Measurements from ENCODE around the gene SNCB.

DNA sequence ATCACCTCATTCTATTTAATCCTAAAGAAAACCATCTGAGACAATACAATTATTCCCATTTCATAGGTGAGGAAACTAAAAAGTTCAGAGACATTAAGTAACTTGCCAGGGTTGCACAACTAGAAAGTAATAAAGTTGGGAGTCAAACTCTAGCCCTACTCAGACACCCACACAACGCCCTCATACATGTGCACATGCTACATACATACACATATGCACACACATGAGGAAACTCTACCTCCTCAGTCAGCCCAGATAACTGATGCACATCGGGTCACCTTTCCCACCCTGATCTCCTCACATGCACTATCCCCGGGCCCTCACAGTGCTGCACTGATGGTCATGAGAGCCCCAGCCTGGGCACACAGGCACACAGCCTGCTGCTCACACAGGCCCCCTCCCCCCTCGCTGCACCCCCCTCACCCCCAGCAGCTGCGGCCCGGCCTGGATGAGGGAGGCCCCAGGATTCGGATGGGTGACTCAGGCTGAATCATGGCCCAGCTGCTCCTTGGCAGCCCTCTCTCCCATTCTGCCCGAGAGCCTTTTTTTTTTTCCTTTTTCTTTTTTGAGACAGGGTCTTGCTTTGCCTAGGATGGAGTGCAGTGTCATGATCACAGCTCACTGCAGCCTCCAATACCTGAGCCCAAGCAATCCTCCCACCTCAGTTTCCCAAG is 15.4 kb downstream of the SNCB start:
- TF ChIP-seq, protein P1, sequence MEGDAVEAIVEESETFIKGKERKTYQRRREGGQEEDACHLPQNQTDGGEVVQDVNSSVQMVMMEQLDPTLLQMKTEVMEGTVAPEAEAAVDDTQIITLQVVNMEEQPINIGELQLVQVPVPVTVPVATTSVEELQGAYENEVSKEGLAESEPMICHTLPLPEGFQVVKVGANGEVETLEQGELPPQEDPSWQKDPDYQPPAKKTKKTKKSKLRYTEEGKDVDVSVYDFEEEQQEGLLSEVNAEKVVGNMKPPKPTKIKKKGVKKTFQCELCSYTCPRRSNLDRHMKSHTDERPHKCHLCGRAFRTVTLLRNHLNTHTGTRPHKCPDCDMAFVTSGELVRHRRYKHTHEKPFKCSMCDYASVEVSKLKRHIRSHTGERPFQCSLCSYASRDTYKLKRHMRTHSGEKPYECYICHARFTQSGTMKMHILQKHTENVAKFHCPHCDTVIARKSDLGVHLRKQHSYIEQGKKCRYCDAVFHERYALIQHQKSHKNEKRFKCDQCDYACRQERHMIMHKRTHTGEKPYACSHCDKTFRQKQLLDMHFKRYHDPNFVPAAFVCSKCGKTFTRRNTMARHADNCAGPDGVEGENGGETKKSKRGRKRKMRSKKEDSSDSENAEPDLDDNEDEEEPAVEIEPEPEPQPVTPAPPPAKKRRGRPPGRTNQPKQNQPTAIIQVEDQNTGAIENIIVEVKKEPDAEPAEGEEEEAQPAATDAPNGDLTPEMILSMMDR (IDR thresholded peaks at IDR 0.05; ENCODE audit: insufficient read depth, low read length), result no peak
- TF ChIP-seq GABPA (IDR thresholded peaks at IDR 0.05; ENCODE audit: low read depth), result no peak
- TF ChIP-seq, protein P2, sequence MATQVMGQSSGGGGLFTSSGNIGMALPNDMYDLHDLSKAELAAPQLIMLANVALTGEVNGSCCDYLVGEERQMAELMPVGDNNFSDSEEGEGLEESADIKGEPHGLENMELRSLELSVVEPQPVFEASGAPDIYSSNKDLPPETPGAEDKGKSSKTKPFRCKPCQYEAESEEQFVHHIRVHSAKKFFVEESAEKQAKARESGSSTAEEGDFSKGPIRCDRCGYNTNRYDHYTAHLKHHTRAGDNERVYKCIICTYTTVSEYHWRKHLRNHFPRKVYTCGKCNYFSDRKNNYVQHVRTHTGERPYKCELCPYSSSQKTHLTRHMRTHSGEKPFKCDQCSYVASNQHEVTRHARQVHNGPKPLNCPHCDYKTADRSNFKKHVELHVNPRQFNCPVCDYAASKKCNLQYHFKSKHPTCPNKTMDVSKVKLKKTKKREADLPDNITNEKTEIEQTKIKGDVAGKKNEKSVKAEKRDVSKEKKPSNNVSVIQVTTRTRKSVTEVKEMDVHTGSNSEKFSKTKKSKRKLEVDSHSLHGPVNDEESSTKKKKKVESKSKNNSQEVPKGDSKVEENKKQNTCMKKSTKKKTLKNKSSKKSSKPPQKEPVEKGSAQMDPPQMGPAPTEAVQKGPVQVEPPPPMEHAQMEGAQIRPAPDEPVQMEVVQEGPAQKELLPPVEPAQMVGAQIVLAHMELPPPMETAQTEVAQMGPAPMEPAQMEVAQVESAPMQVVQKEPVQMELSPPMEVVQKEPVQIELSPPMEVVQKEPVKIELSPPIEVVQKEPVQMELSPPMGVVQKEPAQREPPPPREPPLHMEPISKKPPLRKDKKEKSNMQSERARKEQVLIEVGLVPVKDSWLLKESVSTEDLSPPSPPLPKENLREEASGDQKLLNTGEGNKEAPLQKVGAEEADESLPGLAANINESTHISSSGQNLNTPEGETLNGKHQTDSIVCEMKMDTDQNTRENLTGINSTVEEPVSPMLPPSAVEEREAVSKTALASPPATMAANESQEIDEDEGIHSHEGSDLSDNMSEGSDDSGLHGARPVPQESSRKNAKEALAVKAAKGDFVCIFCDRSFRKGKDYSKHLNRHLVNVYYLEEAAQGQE (IDR thresholded peaks at IDR 0.05; ENCODE audit: insufficient replicate concordance, low read depth), result no peak
